DOHH2 (cell line): Measurements from ENCODE around the gene CNN1.

ENCODE experiments used
- H3F3A ChIP-seq: fragments of 200-600 bp; sonication (generic), shearing (Covaris generic); 2 replicates; pipeline ENCODE4 v1.6.0; 2016; ENCODE audit warnings: antibody characterized with exemption, mild to moderate bottlenecking; ENCODE audit not compliant: control insufficient read depth, insufficient read depth
- H3K27ac ChIP-seq: fragments of 200-600 bp; sonication (generic); 2 replicates; pipeline ENCODE4 v1.5.1; 2014; ENCODE audit warnings: low read depth, mild to moderate bottlenecking, low read length, moderate library complexity
- H3K27me3 ChIP-seq: fragments of 200-600 bp; sonication (generic); 2 replicates; pipeline ENCODE4 v1.6.1; 2014; ENCODE audit warnings: mild to moderate bottlenecking, low read length, mixed read lengths; ENCODE audit not compliant: control insufficient read depth
- H3K36me3 ChIP-seq: fragments of 200-600 bp; sonication (generic); 2 replicates; pipeline ENCODE4 v1.6.1; 2014; ENCODE audit warnings: mild to moderate bottlenecking, low read length, moderate library complexity, mixed read lengths; ENCODE audit not compliant: control insufficient read depth
- H3K4me1 ChIP-seq: fragments of 200-600 bp; sonication (generic); 2 replicates; pipeline ENCODE4 v1.6.1; 2014; ENCODE audit warnings: mild to moderate bottlenecking, low read length, mixed read lengths; ENCODE audit not compliant: control insufficient read depth
- H3K4me2 ChIP-seq: fragments of 200-600 bp; sonication (generic); 2 replicates; pipeline ENCODE4 v1.6.0; 2014; ENCODE audit warnings: mild to moderate bottlenecking, low read length, moderate library complexity
- H3K4me3 ChIP-seq: fragments of 200-600 bp; sonication (generic); 2 replicates; pipeline ENCODE4 v1.5.1; 2014; ENCODE audit warnings: mild to moderate bottlenecking, low read length, mixed read lengths
- H3K79me2 ChIP-seq: fragments of 200-600 bp; sonication (generic); 2 replicates; pipeline ENCODE4 v1.6.1; 2014; ENCODE audit warnings: mild to moderate bottlenecking, low read length, mixed read lengths; ENCODE audit not compliant: control insufficient read depth
- H3K9me2 ChIP-seq: fragments of 200-600 bp; sonication (generic); replicated peaks from 2 replicates; pipeline ENCODE4 v1.6.1; 2014; ENCODE audit warnings: mild to moderate bottlenecking, low read length, mixed read lengths; ENCODE audit not compliant: control insufficient read depth
- H3K9me3 ChIP-seq: fragments of 200-600 bp; sonication (generic); 2 replicates; pipeline ENCODE4 v1.6.1; 2014; ENCODE audit warnings: antibody characterized with exemption, low read length, mixed read lengths; ENCODE audit not compliant: control insufficient read depth, insufficient read depth
- H4K20me1 ChIP-seq: fragments of 200-600 bp; sonication (generic); 2 replicates; pipeline ENCODE4 v1.6.0; 2014; ENCODE audit warnings: low read depth, mild to moderate bottlenecking, antibody characterized with exemption, low read length, moderate library complexity; ENCODE audit not compliant: control insufficient read depth, insufficient read depth
- EZH2phosphoT487 ChIP-seq: fragments of 200-600 bp; sonication (generic); IDR thresholded peaks from 2 replicates; pipeline ENCODE4 v1.6.1; 2017; ENCODE audit warnings: borderline replicate concordance, mild to moderate bottlenecking, antibody characterized with exemption, low read length, moderate library complexity, mixed read lengths
- TF ChIP-seq, protein P1 (sequence below): fragments of 200-600 bp; sonication (generic); IDR thresholded peaks from one replicate; pipeline ENCODE4 v1.5.1; 2014; ENCODE audit warnings: antibody characterized with exemption, mild to moderate bottlenecking, low read depth, low read length; ENCODE audit not compliant: poor library complexity, severe bottlenecking

The CNN1 gene

DNA sequence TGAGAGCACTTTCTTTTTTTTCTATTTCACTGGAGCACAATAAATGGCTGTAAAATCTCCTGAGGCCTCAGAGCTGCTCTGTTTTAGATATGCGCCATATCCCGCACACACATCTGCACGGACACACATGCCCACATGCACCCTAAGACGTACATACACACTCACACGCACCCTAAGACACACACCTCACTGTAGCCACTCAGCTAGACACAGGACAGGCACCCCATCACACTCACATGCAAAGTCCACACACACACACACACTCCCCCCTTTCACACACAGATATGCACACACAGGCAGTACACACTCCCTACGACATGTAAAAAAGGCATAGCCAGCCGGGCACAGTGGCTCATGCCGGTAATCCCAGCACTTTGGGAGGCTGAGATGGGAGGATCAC is 11.6 kb downstream of the CNN1 start:
- TF ChIP-seq, protein P1, sequence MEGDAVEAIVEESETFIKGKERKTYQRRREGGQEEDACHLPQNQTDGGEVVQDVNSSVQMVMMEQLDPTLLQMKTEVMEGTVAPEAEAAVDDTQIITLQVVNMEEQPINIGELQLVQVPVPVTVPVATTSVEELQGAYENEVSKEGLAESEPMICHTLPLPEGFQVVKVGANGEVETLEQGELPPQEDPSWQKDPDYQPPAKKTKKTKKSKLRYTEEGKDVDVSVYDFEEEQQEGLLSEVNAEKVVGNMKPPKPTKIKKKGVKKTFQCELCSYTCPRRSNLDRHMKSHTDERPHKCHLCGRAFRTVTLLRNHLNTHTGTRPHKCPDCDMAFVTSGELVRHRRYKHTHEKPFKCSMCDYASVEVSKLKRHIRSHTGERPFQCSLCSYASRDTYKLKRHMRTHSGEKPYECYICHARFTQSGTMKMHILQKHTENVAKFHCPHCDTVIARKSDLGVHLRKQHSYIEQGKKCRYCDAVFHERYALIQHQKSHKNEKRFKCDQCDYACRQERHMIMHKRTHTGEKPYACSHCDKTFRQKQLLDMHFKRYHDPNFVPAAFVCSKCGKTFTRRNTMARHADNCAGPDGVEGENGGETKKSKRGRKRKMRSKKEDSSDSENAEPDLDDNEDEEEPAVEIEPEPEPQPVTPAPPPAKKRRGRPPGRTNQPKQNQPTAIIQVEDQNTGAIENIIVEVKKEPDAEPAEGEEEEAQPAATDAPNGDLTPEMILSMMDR: no peak
- no peak for TF ChIP-seq EZH2phosphoT487
- peaks cover 26% of the 10 kb centered on the region for H3K4me1 ChIP-seq
- no peak overlapping the region for H3K4me3 ChIP-seq
- no peaks in the 10 kb centered on the region for H3K9me3 ChIP-seq
- H3F3A ChIP-seq: no peaks in the 10 kb centered on the region
- H3K27ac ChIP-seq: no peak overlapping the region
- no peaks in the 10 kb centered on the region for H3K9me2 ChIP-seq
- H4K20me1 ChIP-seq: no peaks in the 10 kb centered on the region
- H3K79me2 ChIP-seq: peaks cover 3% of the 10 kb centered on the region
- H3K36me3 ChIP-seq: peaks cover 32% of the 10 kb centered on the region
- H3K27me3 ChIP-seq: no peaks in the 10 kb centered on the region
- H3K4me2 ChIP-seq: no peak overlapping the region

DNA sequence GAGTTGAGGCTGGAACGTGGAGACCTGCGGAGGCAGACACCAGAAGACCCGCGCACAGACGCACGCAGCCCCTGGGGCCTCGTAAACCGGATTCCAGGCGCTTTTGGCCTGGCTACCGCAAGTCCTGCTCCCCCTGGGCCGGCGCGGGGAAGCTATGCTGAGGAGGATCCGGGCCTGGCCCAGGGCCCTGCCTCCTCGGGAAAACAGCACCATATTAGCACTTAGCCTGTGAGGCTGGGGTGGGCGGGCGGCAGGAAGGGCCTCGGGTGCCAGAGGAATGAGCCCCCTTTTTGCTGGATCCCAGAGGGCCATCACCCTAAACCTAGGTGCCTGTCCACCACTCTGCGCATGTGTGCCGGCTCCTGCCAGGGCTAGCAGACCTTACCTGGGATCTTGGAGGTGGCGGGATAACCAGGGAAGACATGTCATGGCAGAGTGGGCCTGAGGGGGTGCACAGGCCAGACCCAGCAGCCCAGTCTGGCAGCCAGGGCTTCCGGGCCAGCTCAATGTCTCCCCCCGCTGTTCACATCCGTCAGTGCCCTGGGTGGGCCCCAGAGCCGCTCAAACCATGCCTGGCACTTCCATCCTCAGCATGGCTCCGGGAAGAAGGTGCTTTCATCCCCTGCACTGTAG is 13.1 kb downstream of the CNN1 start:
- Histone ChIP-seq H3K9me2 (no peaks in the 10 kb centered on the region), H3K27me3 (no peaks in the 10 kb centered on the region), H3K4me1 (peaks cover 28% of the 10 kb centered on the region), H3K9me3 (no peaks in the 10 kb centered on the region), H3K4me3 (no peak overlapping the region), H3K79me2 (peaks cover 16% of the 10 kb centered on the region), H3F3A (no peaks in the 10 kb centered on the region), H3K4me2 (no peak overlapping the region), H4K20me1 (no peaks in the 10 kb centered on the region), H3K36me3 (peaks cover 39% of the 10 kb centered on the region), H3K27ac (no peak overlapping the region)
- TF ChIP-seq EZH2phosphoT487: no peak
- TF ChIP-seq, protein P1: peak; percentile 64

DNA sequence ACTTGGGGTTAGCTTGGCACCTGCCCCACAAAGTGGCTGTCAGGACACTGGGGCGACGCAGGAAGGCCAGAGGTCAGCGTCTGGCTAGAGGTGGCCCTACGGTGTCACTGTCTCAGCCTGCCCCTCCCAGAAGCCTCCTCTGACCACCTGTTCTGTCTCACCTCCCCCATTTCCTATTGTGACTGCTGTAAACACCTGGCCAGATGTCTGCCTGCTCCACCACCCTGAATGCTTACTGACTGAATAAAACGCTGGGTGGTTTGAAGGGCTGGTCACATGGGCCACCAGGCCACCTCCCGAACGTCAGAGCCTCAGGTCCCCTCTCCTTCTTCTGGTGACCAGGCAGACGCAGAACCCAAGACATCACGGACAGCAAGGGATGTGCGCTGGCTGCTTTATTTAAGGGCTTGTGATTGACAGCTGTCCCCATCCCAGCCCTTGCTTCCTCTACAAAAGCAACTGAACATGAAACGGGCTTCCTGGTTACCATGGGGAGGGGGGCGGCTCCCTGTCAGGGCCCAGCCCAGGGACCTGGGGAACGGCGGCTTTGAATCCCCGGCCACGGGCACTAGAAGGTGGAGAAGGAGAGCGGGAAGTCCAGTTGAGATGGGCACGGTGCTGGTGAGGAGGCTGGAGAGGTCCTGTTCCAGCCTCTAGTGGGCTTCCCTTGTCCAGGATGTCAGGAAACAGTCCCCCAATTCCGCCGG is 14.2 kb downstream of the CNN1 start:
- Histone ChIP-seq H3K4me2 (peak overlapping the region; percentile 21; the same call in 1 of the 2 replicates), H3K4me3 (no peak overlapping the region), H3F3A (no peaks in the 10 kb centered on the region), H3K27ac (0 out of 2 replicates have a peak overlapping the region, but pooled peaks have one; percentile 4), H3K9me3 (no peaks in the 10 kb centered on the region), H3K79me2 (peaks cover 26% of the 10 kb centered on the region), H3K27me3 (no peaks in the 10 kb centered on the region), H3K9me2 (no peaks in the 10 kb centered on the region), H3K4me1 (peaks cover 35% of the 10 kb centered on the region), H4K20me1 (peaks cover under 1% of the 10 kb centered on the region; the same call in 1 of the 2 replicates), H3K36me3 (peaks cover 40% of the 10 kb centered on the region)
- TF ChIP-seq, protein P1: no peak
- TF ChIP-seq EZH2phosphoT487: no peak
